Activated T-cell treated with anti-CD3 and anti-CD28 coated beads, Interleukin-2, amount 50 U/mL, for 24 hours (primary cell): ENCODE measurements around the gene LDB3.
"Not testable (repeated sequence)": the region's sequence is repeated elsewhere in the genome, so short reads cannot be mapped to it uniquely, and the experiment has no call there.

Source experiments
- DNase-seq: peaks from one replicate; pipeline ENCODE4 v3.0.0-alpha.2; 2020
- H3K27ac Mint-ChIP-seq: 2 replicates; pipeline ENCODE4 v1.8.0; 2020; ENCODE audit warnings: mild to moderate bottlenecking, mixed read lengths
- H3K27me3 Mint-ChIP-seq: 2 replicates; pipeline ENCODE4 v1.8.0; 2020; ENCODE audit warnings: mixed read lengths
- H3K36me3 Mint-ChIP-seq: 2 replicates; pipeline ENCODE4 v1.8.0; 2020; ENCODE audit warnings: low read depth, mixed read lengths
- H3K4me1 Mint-ChIP-seq: 2 replicates; pipeline ENCODE4 v1.8.0; 2020; ENCODE audit warnings: low read depth, mixed read lengths
- H3K4me3 Mint-ChIP-seq: 2 replicates; pipeline ENCODE4 v1.8.0; 2020; ENCODE audit warnings: mild to moderate bottlenecking, moderate library complexity, mixed read lengths
- H3K9me3 Mint-ChIP-seq: 2 replicates; pipeline ENCODE4 v1.8.0; 2020; ENCODE audit warnings: mixed read lengths

Gene LDB3

GRCh38 chr10:86668297-86669165 is at the start of gene LDB3:
Gene LDB3 (plus strand): TSS chr10:86668511. CDS start chr10:86668692, 181 bp downstream.
- Mint-ChIP-seq H3K36me3 (no peaks in the 10 kb centered on the region), H3K27me3 (no peaks in the 10 kb centered on the region), H3K9me3 (no peaks in the 10 kb centered on the region), H3K4me3 (no peak within 1 kb of the TSS), H3K27ac (no peak within 1 kb of the TSS), H3K4me1 (no peaks in the 10 kb centered on the region)
- DNase-seq = no peak

DNA sequence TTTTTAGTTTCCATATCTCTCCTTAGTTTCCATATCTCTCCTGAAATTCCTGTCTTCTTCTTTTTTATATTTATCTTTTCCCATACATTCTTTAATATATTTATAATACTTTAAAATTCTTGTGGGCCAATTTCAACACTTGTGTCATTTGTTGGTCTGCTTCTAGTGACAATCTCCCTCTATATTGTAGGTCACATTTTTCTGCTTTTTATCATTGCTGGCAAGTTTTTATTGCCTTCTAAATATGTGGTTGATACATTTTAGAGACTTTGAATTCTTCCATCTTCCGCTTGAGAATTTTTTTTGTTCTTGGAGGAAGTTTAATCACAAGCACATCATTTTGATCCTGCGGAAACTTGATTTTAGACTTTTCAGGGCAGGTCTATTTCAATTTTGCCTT is 40.0 kb upstream of the LDB3 start:
- Mint-ChIP-seq H3K27ac (no peak overlapping the region), H3K9me3 (no peaks in the 10 kb centered on the region), H3K27me3 (peaks cover 36% of the 10 kb centered on the region)

GRCh38 chr10:86630079-86630478 is 38.2 kb upstream of the LDB3 start:
- Mint-ChIP-seq H3K27ac (no peak overlapping the region), H3K4me1 (no peaks in the 10 kb centered on the region), H3K4me3 (no peak overlapping the region), H3K36me3 (no peaks in the 10 kb centered on the region), H3K9me3 (no peaks in the 10 kb centered on the region), H3K27me3 (peaks cover 52% of the 10 kb centered on the region)
- no peak for DNase-seq

More for the DNA sequence above, 40.0 kb upstream of the LDB3 start:
- DNase-seq = no peak
- Mint-ChIP-seq H3K36me3 (no peaks in the 10 kb centered on the region), H3K4me1 (no peaks in the 10 kb centered on the region), H3K4me3 (no peak overlapping the region)

- Mint-ChIP-seq H3K27ac (no peak overlapping the region), H3K27me3 (peaks cover 62% of the 10 kb centered on the region), H3K4me3 (no peak overlapping the region), H3K9me3 (no peaks in the 10 kb centered on the region), H3K4me1 (no peaks in the 10 kb centered on the region), H3K36me3 (no peaks in the 10 kb centered on the region)
- no peak for DNase-seq
Observed at GRCh38 chr10:86632009-86632800, 36.1 kb upstream of the LDB3 start.

GRCh38 chr10:86632951-86633350 is 35.4 kb upstream of the LDB3 start:
- Mint-ChIP-seq H3K27me3 (peaks cover 62% of the 10 kb centered on the region), H3K36me3 (no peaks in the 10 kb centered on the region)

GRCh38 chr10:86635402-86635801 is 32.9 kb upstream of the LDB3 start:
- H3K27ac Mint-ChIP-seq = no peak overlapping the region
- DNase-seq = no peak
- no peaks in the 10 kb centered on the region for H3K9me3 Mint-ChIP-seq
- H3K27me3 Mint-ChIP-seq = peaks cover 58% of the 10 kb centered on the region
- no peak overlapping the region for H3K4me3 Mint-ChIP-seq
- H3K36me3 Mint-ChIP-seq = no peaks in the 10 kb centered on the region
- no peaks in the 10 kb centered on the region for H3K4me1 Mint-ChIP-seq

More at GRCh38 chr10:86632951-86633350, 35.4 kb upstream of the LDB3 start:
- DNase-seq = no peak
- Mint-ChIP-seq H3K4me1 (no peaks in the 10 kb centered on the region), H3K9me3 (no peaks in the 10 kb centered on the region), H3K4me3 (no peak overlapping the region), H3K27ac (no peak overlapping the region)

DNA sequence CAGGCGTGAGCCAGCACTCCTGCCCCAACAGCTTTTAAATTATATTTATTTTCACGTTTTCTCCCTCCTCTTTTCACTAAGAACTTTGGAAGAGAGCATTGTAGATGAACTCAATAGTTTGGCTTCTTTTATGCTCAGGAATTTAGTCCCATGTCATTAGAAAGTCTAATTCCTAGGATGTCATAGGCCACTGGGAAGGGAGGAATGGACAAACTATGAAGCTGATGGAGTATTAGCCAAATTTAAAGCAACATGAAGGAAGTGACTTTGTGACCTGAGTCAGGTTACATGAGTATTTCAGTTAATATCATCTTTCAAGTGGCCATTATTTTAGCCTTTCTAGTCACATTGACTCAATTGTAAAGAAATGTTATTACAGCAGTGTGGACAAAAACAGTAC is 32.0 kb upstream of the LDB3 start:
- Mint-ChIP-seq H3K9me3 (peaks cover under 1% of the 10 kb centered on the region), H3K4me3 (no peak overlapping the region), H3K27me3 (peaks cover 51% of the 10 kb centered on the region), H3K27ac (no peak overlapping the region), H3K36me3 (no peaks in the 10 kb centered on the region), H3K4me1 (no peaks in the 10 kb centered on the region)
- no peak for DNase-seq

GRCh38 chr10:86642021-86642420 is 26.3 kb upstream of the LDB3 start:
- H3K36me3 Mint-ChIP-seq = no peaks in the 10 kb centered on the region
- H3K4me3 Mint-ChIP-seq = no peak overlapping the region
- H3K27ac Mint-ChIP-seq = no peak overlapping the region
- peaks cover 8% of the 10 kb centered on the region for H3K9me3 Mint-ChIP-seq
- H3K4me1 Mint-ChIP-seq = peaks cover 11% of the 10 kb centered on the region
- no peak for DNase-seq
- peaks cover 17% of the 10 kb centered on the region for H3K27me3 Mint-ChIP-seq

DNA sequence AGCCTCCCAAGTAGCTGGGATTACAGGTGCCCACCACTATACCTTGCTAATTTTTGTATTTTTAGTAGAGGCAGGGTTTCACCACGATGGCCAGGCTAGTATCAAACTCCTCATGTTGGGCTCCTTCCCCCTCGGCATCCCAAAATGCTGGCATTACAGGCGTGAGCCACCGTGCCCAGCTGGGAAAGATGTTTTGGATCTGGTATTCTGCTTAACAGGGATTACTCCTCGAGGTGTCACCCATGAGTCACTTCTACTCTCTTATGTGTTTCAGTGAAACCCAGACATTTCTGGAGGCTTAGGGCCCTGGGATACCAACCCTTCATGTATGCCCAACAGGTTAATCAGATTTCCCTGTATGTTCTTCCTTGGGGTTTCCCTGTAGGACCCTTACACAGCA is 25.8 kb upstream of the LDB3 start:
- Mint-ChIP-seq H3K27ac (no peak overlapping the region), H3K36me3 (no peaks in the 10 kb centered on the region), H3K9me3 (peaks cover 8% of the 10 kb centered on the region), H3K4me1 (peaks cover 11% of the 10 kb centered on the region), H3K4me3 (no peak overlapping the region), H3K27me3 (peaks cover 17% of the 10 kb centered on the region)
- no peak for DNase-seq

GRCh38 chr10:86644152-86644793 is 24.0 kb upstream of the LDB3 start:
- H3K4me3 Mint-ChIP-seq = no peak overlapping the region
- no peak overlapping the region for H3K27ac Mint-ChIP-seq
- no peaks in the 10 kb centered on the region for H3K36me3 Mint-ChIP-seq
- H3K9me3 Mint-ChIP-seq = peaks cover 8% of the 10 kb centered on the region
- H3K4me1 Mint-ChIP-seq = peaks cover 11% of the 10 kb centered on the region
- DNase-seq = no peak
- peaks cover 17% of the 10 kb centered on the region for H3K27me3 Mint-ChIP-seq

DNA sequence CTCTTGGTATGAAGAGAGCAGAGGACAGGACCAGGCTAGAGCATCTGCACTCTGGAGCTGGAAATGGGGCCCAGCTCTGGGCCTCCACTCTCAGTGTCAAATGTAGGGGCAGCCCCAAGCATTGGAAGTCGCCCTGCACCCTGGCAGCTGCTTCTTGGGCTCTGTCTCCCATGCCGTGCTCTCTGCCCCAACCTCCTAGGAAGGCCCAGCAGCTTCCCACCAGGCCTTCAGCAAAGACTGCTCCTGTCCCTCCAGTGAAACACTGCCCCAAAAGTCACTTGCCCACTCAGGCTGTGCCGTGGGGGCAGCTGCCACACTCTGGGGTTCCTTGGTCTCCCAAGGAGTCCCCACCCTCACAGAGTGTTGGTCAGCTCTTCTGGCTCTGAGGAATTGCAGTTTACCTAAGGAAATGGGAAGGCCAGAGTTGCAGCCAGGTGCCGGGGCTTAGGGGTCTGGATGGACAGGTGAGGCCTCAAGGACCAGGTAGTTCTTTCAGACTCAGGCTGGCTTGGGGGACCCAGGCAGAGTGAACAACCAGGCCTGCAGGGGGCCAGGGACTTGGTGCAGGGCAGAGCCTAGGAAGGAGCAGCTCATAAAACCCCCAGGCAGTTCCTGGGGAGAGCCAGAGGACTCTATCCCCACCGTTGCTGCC is 23.4 kb upstream of the LDB3 start:
- Mint-ChIP-seq H3K36me3 (no peaks in the 10 kb centered on the region), H3K27me3 (peaks cover 15% of the 10 kb centered on the region), H3K4me3 (no peak overlapping the region), H3K4me1 (peaks cover 11% of the 10 kb centered on the region), H3K9me3 (peaks cover 8% of the 10 kb centered on the region), H3K27ac (no peak overlapping the region)
- no peak for DNase-seq

DNA sequence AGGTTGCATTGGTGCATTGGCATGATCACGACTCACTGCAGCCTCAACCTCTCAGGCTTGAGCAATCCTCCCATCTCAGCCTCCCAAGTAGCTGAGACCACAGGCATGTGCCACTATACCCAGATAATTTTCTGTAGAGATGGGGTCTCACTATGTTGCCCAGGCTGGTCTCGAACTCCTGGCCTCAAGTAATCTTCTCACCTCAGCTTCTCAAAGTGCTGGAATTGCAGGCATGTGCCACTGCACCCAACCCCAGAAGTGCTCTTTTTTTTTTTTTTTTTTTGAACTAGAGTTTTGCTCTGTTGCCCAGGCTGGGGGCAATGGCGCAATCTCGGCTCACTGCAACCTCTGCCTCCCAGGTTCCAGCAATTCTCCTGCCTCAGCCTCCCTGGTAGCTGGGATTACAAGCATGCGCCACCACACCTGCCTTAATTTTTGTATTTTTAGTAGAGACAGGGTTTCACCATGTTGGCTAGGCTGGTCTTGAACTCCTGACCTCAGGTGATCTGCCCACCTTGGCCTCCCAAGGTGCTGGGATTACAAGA is 22.6 kb upstream of the LDB3 start:
- Mint-ChIP-seq H3K4me1 (peaks cover 11% of the 10 kb centered on the region), H3K27me3 (peaks cover 11% of the 10 kb centered on the region)
- not testable (repeated sequence) for H3K36me3 Mint-ChIP-seq, H3K4me3 Mint-ChIP-seq, DNase-seq, H3K27ac Mint-ChIP-seq, H3K9me3 Mint-ChIP-seq

- Mint-ChIP-seq H3K9me3 (peaks cover 6% of the 10 kb centered on the region), H3K27ac (no peak overlapping the region), H3K27me3 (peaks cover 11% of the 10 kb centered on the region), H3K36me3 (no peaks in the 10 kb centered on the region), H3K4me1 (peaks cover 11% of the 10 kb centered on the region), H3K4me3 (no peak overlapping the region)
- no peak for DNase-seq
Observed at GRCh38 chr10:86646532-86646931, 21.8 kb upstream of the LDB3 start.

- H3K4me1 Mint-ChIP-seq = peaks cover 11% of the 10 kb centered on the region
- no peak overlapping the region for H3K4me3 Mint-ChIP-seq
- DNase-seq = no peak
Observed at GRCh38 chr10:86646933-86647332, 21.4 kb upstream of the LDB3 start.

More at GRCh38 chr10:86646933-86647332, 21.4 kb upstream of the LDB3 start:
- Mint-ChIP-seq H3K36me3 (no peaks in the 10 kb centered on the region), H3K9me3 (peaks cover 2% of the 10 kb centered on the region), H3K27me3 (peaks cover 7% of the 10 kb centered on the region), H3K27ac (no peak overlapping the region)
